ENCODE results near the gene EIF4E1B.
"Not testable (repeated sequence)": the region's sequence is repeated elsewhere in the genome, so short reads cannot be mapped to it uniquely, and the experiment has no call there.

DNA sequence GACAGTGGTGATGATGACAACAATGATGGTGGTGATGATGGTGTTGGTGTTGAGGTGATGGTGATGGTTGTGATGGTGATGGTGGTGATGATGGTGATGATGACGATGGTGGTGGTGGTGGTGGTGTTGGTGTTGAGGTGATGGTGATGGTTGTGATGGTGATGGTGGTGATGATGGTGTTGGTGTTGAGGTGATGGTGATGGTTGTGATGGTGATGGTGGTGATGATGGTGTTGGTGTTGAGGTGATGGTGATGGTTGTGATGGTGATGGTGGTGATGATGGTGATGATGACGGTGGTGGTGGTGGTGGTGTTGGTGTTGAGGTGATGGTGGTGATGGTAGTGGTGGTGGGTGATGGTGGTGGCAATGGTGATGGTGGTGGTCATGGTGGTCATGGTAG is 38.8 kb upstream of the EIF4E1B start:
- TF ChIP-seq, protein P1, sequence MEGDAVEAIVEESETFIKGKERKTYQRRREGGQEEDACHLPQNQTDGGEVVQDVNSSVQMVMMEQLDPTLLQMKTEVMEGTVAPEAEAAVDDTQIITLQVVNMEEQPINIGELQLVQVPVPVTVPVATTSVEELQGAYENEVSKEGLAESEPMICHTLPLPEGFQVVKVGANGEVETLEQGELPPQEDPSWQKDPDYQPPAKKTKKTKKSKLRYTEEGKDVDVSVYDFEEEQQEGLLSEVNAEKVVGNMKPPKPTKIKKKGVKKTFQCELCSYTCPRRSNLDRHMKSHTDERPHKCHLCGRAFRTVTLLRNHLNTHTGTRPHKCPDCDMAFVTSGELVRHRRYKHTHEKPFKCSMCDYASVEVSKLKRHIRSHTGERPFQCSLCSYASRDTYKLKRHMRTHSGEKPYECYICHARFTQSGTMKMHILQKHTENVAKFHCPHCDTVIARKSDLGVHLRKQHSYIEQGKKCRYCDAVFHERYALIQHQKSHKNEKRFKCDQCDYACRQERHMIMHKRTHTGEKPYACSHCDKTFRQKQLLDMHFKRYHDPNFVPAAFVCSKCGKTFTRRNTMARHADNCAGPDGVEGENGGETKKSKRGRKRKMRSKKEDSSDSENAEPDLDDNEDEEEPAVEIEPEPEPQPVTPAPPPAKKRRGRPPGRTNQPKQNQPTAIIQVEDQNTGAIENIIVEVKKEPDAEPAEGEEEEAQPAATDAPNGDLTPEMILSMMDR (conservative IDR thresholded peaks at IDR 0.05 in 1 of 2, IDR thresholded peaks at IDR 0.05 in 1 of 2; ENCODE audit: low read depth in 1 of 2, low read length in 2 of 2) = not testable (repeated sequence)
- TF ChIP-seq EZH2 (IDR thresholded peaks at IDR 0.05; ENCODE audit: low read length, missing control alignments) = not testable (repeated sequence)
